Omental fat pad (tissue), 4 donors: ENCODE results near the gene PRDX2. TPM values are rescaled to one million over a fixed set of nuclear protein-coding genes. Genes with fewer than 3 reads are reported as not detected.
"Not testable (repeated sequence)": the region's sequence is repeated elsewhere in the genome, so short reads cannot be mapped to it uniquely, and the experiment has no call there.

Source experiments
- ATAC-seq: fragments of 150-250 bp; one replicate; pipeline ENCODE4 v1.9.1; 2016; ENCODE audit warnings: mild to moderate bottlenecking, moderate library complexity; ENCODE audit not compliant: low FRiP score
- DNase-seq: peaks from one replicate; pipeline ENCODE4 v3.0.0-alpha.2; 2019; ENCODE audit warnings: low spot score
- total RNA-seq, 4 donors: library from RNA; depleted of rRNA; stranded (reverse); fragments of >200 nt; gene quantifications; one replicate each; pipeline ENCODE4 v1.1.0, GENCODE V29; 2016
- TF ChIP-seq, protein P1 (sequence below), 3 donors: fragments of 450-650 bp; IDR thresholded peaks; one replicate each; pipeline ENCODE4 v1.5.1; 2016 to 2017; ENCODE audit warnings: antibody characterized with exemption in 3 of 3, mild to moderate bottlenecking in 3 of 3, moderate library complexity in 2 of 3

PRDX2 gene
- total RNA-seq, 4 donors from 2014 or later = 165 to 320 (median 219) TPM

DNA sequence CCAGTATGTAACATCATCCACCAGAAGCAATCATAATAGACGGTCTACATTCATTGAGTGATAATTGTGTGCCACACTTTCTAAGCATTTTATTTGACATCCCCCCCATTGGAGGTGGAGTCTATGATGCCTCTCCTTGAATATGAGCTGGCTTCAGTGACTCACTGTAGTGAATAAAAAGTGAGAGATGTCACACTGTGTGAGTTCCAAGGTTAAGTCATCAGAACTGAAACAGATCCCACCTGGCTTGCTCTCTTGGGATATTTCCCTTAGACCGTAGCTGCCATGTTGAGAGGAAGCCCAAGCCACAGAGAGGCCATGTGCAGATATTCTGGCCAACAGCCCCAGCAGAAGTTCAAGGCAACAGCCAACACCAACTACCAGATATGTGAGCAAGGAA is 20.2 kb upstream of the PRDX2 start:
- DNase-seq (no peak), ATAC-seq (no peak)
- TF ChIP-seq, protein P1, sequence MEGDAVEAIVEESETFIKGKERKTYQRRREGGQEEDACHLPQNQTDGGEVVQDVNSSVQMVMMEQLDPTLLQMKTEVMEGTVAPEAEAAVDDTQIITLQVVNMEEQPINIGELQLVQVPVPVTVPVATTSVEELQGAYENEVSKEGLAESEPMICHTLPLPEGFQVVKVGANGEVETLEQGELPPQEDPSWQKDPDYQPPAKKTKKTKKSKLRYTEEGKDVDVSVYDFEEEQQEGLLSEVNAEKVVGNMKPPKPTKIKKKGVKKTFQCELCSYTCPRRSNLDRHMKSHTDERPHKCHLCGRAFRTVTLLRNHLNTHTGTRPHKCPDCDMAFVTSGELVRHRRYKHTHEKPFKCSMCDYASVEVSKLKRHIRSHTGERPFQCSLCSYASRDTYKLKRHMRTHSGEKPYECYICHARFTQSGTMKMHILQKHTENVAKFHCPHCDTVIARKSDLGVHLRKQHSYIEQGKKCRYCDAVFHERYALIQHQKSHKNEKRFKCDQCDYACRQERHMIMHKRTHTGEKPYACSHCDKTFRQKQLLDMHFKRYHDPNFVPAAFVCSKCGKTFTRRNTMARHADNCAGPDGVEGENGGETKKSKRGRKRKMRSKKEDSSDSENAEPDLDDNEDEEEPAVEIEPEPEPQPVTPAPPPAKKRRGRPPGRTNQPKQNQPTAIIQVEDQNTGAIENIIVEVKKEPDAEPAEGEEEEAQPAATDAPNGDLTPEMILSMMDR (IDR thresholded peaks at IDR 0.05) = no peak

DNA sequence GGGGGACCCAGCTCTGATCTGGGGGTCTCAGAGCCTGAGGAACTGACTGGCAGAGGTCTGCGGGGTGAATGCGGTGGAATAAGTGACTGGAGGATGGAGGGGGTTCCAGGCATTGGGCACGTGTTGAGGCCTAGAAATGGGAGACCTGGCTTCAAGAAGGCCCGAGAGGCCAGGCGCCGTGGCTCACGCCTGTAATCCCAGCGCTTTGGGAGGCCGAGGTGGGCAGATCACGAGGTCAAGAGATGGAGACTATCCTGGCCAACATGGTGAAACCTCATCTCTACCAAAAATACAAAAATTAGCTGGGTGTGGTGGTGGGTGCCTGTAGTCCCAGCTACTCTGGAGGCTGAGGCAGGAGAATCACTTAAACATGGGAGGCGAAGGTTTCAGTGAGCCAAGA is 16.2 kb upstream of the PRDX2 start:
- not testable (repeated sequence) for ATAC-seq

DNA sequence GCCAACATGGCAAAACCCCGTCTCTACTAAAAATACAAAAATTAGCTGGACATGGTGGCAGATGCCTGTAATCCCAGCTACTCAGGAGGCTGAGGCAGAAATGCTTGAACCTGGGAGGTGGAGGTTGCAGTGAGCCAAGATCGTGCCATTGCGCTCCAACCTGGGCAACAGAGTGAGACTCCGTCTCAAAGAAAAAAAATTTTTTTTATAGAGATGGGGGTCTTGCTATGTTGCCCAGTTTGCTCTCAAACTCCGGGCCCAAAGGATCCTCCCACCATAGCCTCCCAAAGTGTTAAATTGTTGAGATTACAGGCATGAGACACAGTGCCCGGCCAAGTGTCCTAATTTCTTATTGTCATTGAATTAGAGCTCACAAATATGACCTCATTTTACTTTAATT is 15.6 kb upstream of the PRDX2 start:
- ATAC-seq, DNase-seq: not testable (repeated sequence)

More for the DNA sequence above, 16.2 kb upstream of the PRDX2 start:
- not testable (repeated sequence) for DNase-seq

DNA sequence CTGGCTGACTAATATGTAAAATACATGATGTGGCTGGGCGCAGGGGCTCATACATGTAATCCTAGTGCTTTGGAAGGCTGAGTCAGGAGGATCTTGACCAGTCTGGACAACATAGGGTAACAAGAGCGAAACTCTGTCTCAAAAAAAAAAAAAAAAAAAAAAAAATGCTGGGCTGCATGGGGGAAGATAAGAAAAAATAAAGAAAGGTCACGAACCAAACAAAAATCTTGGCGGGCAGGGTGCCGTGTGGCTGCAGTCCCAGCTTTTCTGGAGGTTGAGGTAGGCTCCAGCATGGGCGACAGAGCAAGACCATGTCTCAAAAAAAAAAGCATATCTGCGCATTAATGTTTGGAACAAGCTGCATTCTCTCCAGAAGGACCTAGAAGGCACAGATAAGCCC is 13.5 kb upstream of the PRDX2 start:
- ATAC-seq (no peak), DNase-seq (no peak)
- TF ChIP-seq, protein P1 (IDR thresholded peaks at IDR 0.05) = no peak

DNA sequence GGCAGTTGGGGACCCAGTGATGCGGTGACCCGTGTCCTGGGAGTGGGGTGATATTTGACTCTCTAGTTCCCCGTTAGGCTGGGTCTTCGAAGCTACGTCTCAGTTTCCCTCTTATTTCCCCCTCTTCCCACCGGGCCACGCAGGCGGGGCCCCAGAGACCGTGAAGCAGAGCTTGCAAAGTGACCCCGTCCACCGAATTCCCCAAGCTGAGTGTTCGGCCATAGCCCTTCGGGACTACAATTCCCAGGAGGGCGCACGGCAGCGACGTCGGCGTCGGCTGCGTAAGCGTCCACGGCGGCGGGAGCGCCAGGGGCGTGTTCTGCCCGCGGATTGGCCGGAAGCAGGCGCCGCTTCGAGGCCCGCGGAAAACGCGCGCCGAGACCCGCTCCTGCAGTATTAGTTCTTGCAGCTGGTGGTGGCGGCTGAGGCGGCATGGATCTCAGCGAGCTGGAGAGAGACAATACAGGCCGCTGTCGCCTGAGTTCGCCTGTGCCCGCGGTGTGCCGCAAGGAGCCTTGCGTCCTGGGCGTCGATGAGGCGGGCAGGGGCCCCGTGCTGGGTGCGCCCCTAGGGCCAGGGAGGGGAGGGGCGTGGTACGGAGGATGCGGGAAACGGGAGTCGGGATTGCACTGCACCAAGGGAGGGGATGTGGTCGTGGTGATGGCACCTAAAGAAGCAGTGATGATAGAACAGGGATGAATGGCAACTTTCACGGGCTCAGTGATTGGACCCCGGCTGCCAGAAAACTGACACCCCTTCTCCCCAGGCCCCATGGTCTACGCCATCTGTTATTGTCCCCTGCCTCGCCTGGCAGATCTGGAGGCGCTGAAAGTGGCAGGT is 4.9 kb upstream of the PRDX2 start, which contains the start of gene RNASEH2A:
TSS of gene RNASEH2A (plus strand) at position 343 of the 840 bp plus-strand sequence. CDS start at position 433, 90 bp downstream.
- peak; percentile 75 for ATAC-seq
- DNase-seq = no peak
- TF ChIP-seq, protein P1 (IDR thresholded peaks at IDR 0.05) = no peak

DNA sequence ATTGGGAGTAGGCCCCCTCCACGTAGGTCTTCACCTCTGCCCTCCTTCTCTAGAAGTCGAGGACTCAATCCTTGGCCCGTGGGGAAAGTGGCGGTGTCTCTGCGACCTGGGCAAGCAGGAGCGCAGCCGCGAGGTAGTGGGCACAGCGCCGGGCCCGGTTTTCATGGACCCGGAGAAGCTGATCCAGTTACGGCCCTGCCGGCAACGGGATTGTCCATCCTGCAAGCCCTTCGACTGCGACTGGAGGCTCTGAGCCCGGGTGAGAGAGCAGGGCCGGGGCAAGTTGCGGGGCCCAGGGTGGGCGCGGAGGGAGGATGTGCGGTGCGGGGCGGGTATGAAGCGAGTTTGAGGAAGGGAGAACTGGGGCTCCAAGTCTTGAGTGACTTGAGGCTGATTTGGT is 2.5 kb upstream of the PRDX2 start:
- ATAC-seq (no peak), DNase-seq (no peak)
- TF ChIP-seq, protein P1 (IDR thresholded peaks at IDR 0.05) = no peak

DNA sequence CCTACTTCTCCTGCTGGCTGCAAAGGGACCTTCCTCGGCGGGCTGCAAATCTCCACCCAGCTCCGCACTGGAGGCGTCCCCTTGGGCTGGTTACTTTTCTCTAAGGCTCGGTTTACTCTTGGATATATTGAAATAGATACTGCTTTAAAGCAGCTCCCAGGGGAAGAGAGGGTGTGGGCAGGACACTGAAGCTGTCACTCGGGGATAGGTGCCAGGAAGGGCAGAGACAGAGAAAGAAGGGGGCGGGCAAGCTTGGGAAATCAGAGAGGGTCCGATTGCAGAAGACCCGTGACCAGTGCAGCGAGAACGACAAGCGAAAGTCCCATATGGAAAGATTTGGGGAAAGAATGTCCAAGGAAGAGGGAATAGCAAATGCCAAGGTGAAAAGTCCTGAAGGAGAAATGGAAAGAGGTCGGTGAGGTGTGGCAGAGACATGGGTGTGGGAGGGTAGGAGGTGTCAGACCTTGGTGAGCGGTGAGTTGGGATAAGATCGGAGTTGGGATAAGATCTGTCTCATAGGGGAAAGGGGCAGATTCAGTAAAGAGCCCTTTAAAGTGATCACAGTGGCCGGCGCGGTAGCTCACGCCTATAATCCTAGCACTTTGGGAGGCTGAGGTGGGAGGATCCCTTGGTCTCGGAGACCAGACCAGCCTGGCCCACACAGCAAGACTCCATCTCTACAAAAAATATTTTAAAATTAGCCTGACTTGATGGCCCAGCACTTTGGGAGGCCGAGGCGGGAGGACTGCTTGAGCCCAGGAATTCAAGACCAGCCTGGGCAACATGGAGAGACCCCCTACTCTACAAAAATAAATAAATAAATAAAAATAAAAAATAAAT is 887 bp upstream of the PRDX2 start:
- ATAC-seq = no peak
- no peak for DNase-seq
- TF ChIP-seq, protein P1 (IDR thresholded peaks at IDR 0.05) = no peak
